Activated CD8-positive, alpha-beta T cell treated with anti-CD3 and anti-CD28 coated beads, Interleukin-2, amount 10 ng/mL, durations not matched to agents 7 days and 5 days (primary cell): ENCODE data around the gene SMIM31. TPM values are rescaled to one million over a fixed set of nuclear protein-coding genes. Genes with fewer than 3 reads are reported as not detected.

Experiments used
- ATAC-seq: fragments of 150-1000 bp; cut with Tn5 transposase; one replicate; pipeline ENCODE4 v1.10.0; 2021; ENCODE audit warnings: moderate library complexity
- CTCF ChIA-PET: fragments of 350-600 bp; sonication (Branson Sonifier 250); formaldehyde crosslinking; loops from one replicate; lab custom pipeline; 2021; ENCODE audit warnings: antibody characterized with exemption; lab: Charles Lee
- POLR2A ChIA-PET: fragments of 350-600 bp; sonication (Branson Sonifier 250); formaldehyde crosslinking; loops from one replicate; lab custom pipeline; 2021; ENCODE audit warnings: antibody characterized with exemption; lab: Charles Lee
- DNase-seq: peaks from one replicate; pipeline ENCODE4 v3.0.0-alpha.2; 2020
- H3K27ac Mint-ChIP-seq: one replicate; pipeline ENCODE4 v1.8.0; 2021; ENCODE audit warnings: mild to moderate bottlenecking, mixed read lengths
- H3K27me3 Mint-ChIP-seq: one replicate; pipeline ENCODE4 v1.8.0; 2021; ENCODE audit warnings: low read depth, mixed read lengths
- H3K36me3 Mint-ChIP-seq: one replicate; pipeline ENCODE4 v1.8.0; 2021; ENCODE audit warnings: low read depth, mixed read lengths
- H3K4me1 Mint-ChIP-seq: one replicate; pipeline ENCODE4 v1.8.0; 2021; ENCODE audit warnings: low read depth, mixed read lengths
- H3K4me3 Mint-ChIP-seq: one replicate; pipeline ENCODE4 v1.8.0; 2021; ENCODE audit warnings: mild to moderate bottlenecking, mixed read lengths
- H3K9me3 Mint-ChIP-seq: one replicate; pipeline ENCODE4 v1.8.0; 2022; ENCODE audit warnings: mixed read lengths; ENCODE audit not compliant: insufficient read depth
- total RNA-seq, 2 experiments: library from RNA; stranded (reverse); gene quantifications; one replicate each; pipeline ENCODE4 v1.2.3, GENCODE V29; 2021

SMIM31 gene
- total RNA-seq, 2 experiments from 2014 or later, result not detected

DNA sequence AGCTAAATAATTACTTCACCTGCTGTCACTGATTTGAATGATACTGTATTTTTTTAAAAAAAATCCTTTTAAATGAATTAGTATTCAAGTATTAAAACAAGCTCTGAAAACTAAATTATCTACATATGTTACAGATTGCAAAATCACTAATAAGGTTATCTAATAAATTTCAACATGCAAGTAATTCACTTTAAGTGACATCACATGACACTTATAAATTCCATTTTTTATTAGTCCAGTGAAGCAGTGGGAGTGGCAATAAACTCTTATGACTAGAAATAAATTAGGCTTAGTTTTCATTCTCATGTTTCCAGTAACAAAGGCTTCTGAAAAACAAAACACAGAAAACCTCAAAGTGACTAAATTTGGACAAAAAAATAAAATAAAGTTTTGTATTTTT, 36.3 kb downstream of the SMIM31 start:
- no peaks in the 10 kb centered on the region for H3K36me3 Mint-ChIP-seq
- H3K9me3 Mint-ChIP-seq, result no peaks in the 10 kb centered on the region
- no peaks in the 10 kb centered on the region for H3K27me3 Mint-ChIP-seq
- H3K4me3 Mint-ChIP-seq, result no peak overlapping the region
- DNase-seq (no peak), ATAC-seq (no peak)
- ChIA-PET POLR2A (no interaction called here), CTCF (interaction anchor here (0.5 kb wide), 1 partner anchor 137 kb away, joined by 3 read pairs; no protein-coding TSS in a partner anchor)
- no peaks in the 10 kb centered on the region for H3K4me1 Mint-ChIP-seq
- no peak overlapping the region for H3K27ac Mint-ChIP-seq

DNA sequence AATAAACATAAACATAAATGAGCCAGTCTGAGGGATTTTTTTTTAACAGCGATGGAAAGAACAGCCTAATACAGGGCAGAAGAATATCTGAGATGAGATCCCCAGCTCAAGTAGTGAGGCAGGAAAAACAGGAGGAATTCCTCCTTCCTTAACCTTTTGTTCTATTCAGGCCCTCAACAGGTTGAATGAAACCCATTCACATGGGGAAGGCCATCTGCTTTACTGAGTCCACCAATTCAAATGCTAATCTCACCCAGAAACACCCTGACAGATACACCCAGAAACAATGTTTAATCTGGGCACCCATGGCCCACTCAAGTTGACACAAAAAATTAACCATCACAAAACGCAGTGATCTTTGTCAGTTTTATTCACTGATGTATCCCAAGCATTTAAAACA, 45.5 kb downstream of the SMIM31 start:
- ChIA-PET CTCF (no interaction called here), POLR2A (no interaction called here)
- no peak for DNase-seq
- Mint-ChIP-seq H3K36me3 (no peaks in the 10 kb centered on the region), H3K4me1 (no peaks in the 10 kb centered on the region), H3K27me3 (peaks cover 3% of the 10 kb centered on the region), H3K9me3 (no peaks in the 10 kb centered on the region), H3K27ac (no peak overlapping the region), H3K4me3 (no peak overlapping the region)
- no peak for ATAC-seq

DNA sequence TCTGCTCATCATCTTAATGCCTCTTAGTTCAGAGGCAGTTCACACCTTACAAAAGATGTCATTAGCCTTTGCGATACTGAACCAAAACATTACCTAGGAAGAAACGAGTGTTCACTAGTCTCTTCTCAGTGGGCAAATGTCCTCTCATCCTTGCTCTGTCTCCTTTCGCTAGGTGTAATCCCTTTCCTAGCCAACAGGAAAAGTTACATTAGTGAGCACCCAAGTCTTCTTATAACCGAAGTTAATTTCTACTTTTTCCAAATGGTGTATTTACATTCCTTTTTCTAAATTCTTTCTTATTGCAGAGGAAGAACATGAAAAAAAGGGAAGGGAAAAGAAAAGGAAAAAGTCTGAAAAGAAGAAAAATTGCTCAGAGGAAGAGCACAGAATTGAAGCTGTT, 46.9 kb downstream of the SMIM31 start:
- Mint-ChIP-seq H3K27ac (no peak overlapping the region), H3K4me3 (no peak overlapping the region), H3K9me3 (no peaks in the 10 kb centered on the region), H3K4me1 (no peaks in the 10 kb centered on the region), H3K27me3 (peaks cover 3% of the 10 kb centered on the region), H3K36me3 (no peaks in the 10 kb centered on the region)
- POLR2A ChIA-PET, result no interaction called here
- CTCF ChIA-PET, result no interaction called here
- ATAC-seq (no peak), DNase-seq (no peak)

DNA sequence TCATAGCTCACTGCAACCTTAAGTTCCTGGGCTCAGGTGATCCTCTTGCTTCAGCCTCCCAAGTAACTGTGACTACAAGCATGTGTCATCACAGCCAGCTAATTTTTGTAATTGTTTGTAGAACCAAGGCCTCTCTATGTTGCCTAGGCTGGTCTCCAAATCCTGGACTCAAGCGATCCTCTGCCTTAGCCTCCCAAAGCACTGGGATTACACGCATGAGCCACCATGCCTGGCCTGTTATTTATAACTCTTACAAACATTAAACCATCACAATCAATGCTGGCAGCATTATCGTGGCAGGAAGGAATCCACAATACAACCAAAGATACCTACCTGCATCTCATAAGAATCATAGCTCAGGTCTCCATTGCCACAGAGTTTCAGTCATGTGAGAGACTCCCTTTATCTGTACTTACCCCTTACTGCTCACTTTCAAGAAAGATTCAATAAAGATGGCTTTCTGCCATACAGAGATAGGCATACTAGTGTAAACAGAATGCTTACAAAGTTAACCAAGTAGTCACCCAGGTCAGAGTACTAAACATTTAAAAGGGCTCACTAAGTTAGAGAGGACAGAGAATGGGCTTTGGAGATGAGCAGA, 48.5 kb downstream of the SMIM31 start:
- Mint-ChIP-seq H3K4me3 (no peak overlapping the region), H3K9me3 (no peaks in the 10 kb centered on the region), H3K4me1 (no peaks in the 10 kb centered on the region), H3K36me3 (no peaks in the 10 kb centered on the region), H3K27me3 (no peaks in the 10 kb centered on the region), H3K27ac (no peak overlapping the region)
- ATAC-seq (no peak), DNase-seq (no peak)
- ChIA-PET CTCF (no interaction called here), POLR2A (no interaction called here)

DNA sequence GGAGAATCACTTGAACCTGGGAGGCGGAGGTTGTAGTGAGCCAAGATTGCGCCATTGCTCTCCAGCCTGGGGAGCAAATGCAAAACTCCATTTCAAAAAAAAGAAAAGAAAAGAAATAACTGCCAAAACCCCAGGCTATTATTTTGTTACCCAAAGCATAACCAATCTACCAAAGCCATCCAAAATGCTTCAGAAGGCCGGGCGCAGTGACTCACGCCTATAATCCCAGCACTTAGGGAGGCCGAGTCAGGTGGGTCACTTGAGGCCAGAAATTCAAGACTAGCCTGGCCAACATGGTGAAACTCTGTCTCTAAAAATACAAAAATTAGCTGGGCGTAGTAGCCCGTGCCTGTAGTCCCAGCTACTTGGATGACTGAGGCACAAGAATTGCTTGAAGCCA, 49.8 kb downstream of the SMIM31 start:
- no peaks in the 10 kb centered on the region for H3K4me1 Mint-ChIP-seq
- H3K36me3 Mint-ChIP-seq, result no peaks in the 10 kb centered on the region
- H3K27me3 Mint-ChIP-seq, result no peaks in the 10 kb centered on the region
- H3K27ac Mint-ChIP-seq, result no peak overlapping the region
- no peaks in the 10 kb centered on the region for H3K9me3 Mint-ChIP-seq
- ATAC-seq (no peak), DNase-seq (no peak)
- ChIA-PET POLR2A (no interaction called here), CTCF (no interaction called here)
- no peak overlapping the region for H3K4me3 Mint-ChIP-seq

DNA sequence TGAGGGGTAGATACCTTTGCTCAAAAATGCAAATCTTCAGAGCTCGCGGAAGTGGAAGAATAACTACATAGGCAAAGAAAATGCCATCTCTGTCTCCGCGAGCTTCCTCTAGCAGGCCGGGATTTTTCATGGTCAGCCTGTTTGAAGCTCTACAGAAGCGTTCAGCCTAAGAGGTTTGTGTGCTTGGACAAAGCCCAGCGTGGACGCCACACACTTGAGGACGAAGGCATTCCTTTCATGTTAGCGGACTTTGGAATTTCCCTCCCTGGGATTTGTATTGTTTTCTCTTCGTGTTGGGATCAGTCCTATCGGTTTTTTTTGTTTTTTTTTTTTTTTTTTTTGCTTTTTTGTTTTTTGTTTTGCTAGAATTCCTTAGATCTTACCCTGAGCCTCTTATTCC, 53.7 kb downstream of the SMIM31 start:
- POLR2A ChIA-PET, result no interaction called here
- no peaks in the 10 kb centered on the region for H3K9me3 Mint-ChIP-seq
- DNase-seq (no peak), ATAC-seq (no peak)
- no peaks in the 10 kb centered on the region for H3K36me3 Mint-ChIP-seq
- H3K27me3 Mint-ChIP-seq, result no peaks in the 10 kb centered on the region
- CTCF ChIA-PET, result no interaction called here
- no peaks in the 10 kb centered on the region for H3K4me1 Mint-ChIP-seq
- no peak overlapping the region for H3K4me3 Mint-ChIP-seq
- no peak overlapping the region for H3K27ac Mint-ChIP-seq

DNA sequence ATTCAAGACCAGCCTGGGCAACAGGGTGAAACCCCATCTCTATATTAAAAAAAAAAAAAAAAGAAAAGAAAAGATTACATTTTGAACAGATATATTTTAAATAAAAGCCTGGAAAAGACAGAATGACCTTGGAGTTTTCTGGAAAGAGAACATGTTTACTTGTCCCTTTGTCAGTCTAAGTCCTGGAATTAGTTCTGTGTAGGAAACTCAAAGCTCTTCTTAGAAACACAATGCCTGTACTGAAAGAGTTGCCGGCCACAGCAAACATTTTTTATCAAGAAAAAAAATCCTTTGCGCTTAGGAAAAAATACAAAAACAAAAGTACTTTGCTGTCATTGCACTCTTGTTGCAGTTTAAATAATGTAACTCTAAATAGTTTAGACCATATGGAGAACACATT, 59.6 kb downstream of the SMIM31 start:
- ChIA-PET CTCF (no interaction called here), POLR2A (no interaction called here)
- H3K27me3 Mint-ChIP-seq, result no peaks in the 10 kb centered on the region
- H3K36me3 Mint-ChIP-seq, result no peaks in the 10 kb centered on the region
- DNase-seq, result no peak
- no peaks in the 10 kb centered on the region for H3K9me3 Mint-ChIP-seq
- no peak overlapping the region for H3K4me3 Mint-ChIP-seq
- H3K27ac Mint-ChIP-seq, result no peak overlapping the region
- ATAC-seq, result no peak
- no peaks in the 10 kb centered on the region for H3K4me1 Mint-ChIP-seq

DNA sequence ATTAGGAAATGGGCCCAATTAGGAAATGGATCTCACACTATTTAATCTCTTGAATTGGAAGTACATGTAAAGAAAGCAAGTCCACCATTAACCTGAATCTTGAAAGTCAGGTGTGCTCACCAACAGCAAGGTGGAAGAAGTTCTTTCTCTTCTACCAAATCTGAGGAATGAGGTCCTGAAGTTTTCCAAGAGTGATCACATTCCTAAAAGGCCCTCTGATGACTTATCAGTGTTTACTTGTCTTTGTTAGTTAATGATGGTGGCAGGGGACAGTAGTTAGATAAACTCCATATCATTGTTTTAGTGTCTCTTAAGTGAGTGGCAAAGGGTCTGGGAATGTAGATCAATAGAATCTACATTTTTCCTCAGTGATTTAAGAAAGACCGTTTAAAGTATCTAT, 61.8 kb downstream of the SMIM31 start:
- no peaks in the 10 kb centered on the region for H3K9me3 Mint-ChIP-seq
- ATAC-seq (no peak), DNase-seq (no peak)
- POLR2A ChIA-PET, result no interaction called here
- no peaks in the 10 kb centered on the region for H3K4me1 Mint-ChIP-seq
- H3K36me3 Mint-ChIP-seq, result no peaks in the 10 kb centered on the region
- no peak overlapping the region for H3K27ac Mint-ChIP-seq
- CTCF ChIA-PET, result no interaction called here
- H3K27me3 Mint-ChIP-seq, result no peaks in the 10 kb centered on the region
- H3K4me3 Mint-ChIP-seq, result no peak overlapping the region

DNA sequence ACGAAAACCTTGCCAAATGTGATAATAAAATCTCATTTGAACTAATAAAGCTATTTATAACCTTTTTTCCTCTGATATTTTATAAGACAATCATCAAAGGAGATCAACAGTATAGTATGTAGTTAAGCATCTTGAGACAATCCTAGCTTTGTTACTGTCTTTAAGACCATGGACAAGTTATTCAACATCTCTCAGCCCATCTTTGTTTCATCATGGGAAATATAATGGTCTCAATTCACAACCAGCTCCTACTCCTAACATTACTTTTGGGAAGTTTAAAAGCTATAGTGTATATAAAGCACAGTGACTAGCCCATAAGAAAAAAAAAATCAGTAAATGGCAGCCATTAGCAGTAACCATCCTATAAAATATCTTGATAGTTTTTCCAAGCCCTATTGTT, 65.4 kb downstream of the SMIM31 start:
- Mint-ChIP-seq H3K4me1 (no peaks in the 10 kb centered on the region), H3K27me3 (peaks cover 5% of the 10 kb centered on the region), H3K27ac (no peak overlapping the region), H3K4me3 (no peak overlapping the region), H3K36me3 (no peaks in the 10 kb centered on the region), H3K9me3 (no peaks in the 10 kb centered on the region)
- ChIA-PET CTCF (no interaction called here), POLR2A (no interaction called here)
- ATAC-seq (no peak), DNase-seq (no peak)

DNA sequence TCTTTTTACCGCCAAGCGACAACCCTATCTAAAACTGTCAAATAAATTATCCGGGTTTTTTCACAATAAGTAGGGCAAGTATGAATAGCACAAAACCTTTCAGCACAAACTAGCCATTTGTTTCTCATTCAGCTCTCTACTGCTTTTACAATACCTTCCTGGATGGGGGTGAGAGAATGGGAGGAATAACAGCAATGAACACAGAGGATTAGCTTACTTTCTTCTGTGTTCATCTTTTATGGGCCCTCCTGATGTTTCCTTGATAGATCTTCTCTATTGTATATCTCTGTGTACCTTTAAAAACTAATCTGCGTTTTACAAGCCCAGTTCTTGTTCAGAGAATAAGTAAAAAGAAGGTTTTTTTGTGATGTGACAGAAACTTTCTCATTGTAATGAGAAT, 67.8 kb downstream of the SMIM31 start:
- H3K9me3 Mint-ChIP-seq, result no peaks in the 10 kb centered on the region
- ChIA-PET CTCF (interaction anchor here (1.7 kb wide), 1 partner anchor 54 kb away, joined by 3 read pairs; no protein-coding TSS in a partner anchor), POLR2A (no interaction called here)

DNA sequence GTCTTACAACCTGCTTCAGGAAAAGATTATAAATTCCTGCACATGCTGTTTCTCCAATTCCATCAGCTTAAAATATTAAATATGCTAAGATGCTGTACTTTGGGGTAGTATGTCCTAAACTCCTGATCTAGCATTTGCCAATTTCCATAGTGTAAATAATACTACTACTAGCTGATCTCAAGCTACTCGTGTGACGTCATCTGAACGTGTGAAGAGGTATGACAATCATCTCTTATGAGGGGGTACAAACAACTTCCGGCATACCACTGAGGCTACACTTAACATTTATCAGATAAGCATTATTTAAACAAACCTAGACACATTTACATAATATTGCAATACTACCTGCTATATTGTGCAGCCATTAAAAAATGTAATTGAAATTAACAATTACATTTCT, 70.7 kb downstream of the SMIM31 start:
- no peak for ATAC-seq

More for the DNA sequence above, 67.8 kb downstream of the SMIM31 start:
- H3K4me1 Mint-ChIP-seq, result no peaks in the 10 kb centered on the region
- peaks cover 5% of the 10 kb centered on the region for H3K27me3 Mint-ChIP-seq
- no peak overlapping the region for H3K4me3 Mint-ChIP-seq
- DNase-seq (no peak), ATAC-seq (no peak)
- no peak overlapping the region for H3K27ac Mint-ChIP-seq
- H3K36me3 Mint-ChIP-seq, result no peaks in the 10 kb centered on the region

DNA sequence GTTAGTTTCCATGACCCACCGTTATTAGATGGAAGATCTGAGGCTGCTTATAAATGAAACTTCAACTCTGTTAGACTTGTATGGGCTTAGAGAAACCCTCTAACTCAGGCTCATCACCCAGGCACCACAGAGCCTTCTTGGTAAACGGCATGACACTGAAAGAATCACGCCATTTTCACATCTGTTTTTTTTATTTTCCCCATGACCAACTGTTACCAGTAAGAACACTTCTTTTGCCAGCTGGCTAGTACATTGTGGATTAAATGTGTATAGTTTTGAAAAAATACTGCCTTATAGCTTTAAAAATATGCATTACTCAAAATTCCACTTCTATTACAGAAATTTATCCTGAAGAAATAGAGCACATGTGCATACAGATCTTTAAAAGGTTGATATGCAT, 75.0 kb downstream of the SMIM31 start:
- H3K36me3 Mint-ChIP-seq, result no peaks in the 10 kb centered on the region
- H3K27me3 Mint-ChIP-seq, result no peaks in the 10 kb centered on the region
- ChIA-PET CTCF (no interaction called here), POLR2A (no interaction called here)
- no peak for ATAC-seq
- no peaks in the 10 kb centered on the region for H3K9me3 Mint-ChIP-seq
- no peaks in the 10 kb centered on the region for H3K4me1 Mint-ChIP-seq
- no peak overlapping the region for H3K27ac Mint-ChIP-seq
- no peak overlapping the region for H3K4me3 Mint-ChIP-seq
- DNase-seq, result no peak

More for the DNA sequence above, 70.7 kb downstream of the SMIM31 start:
- POLR2A ChIA-PET, result no interaction called here
- Mint-ChIP-seq H3K27me3 (peaks cover 5% of the 10 kb centered on the region), H3K36me3 (no peaks in the 10 kb centered on the region), H3K4me1 (no peaks in the 10 kb centered on the region), H3K9me3 (no peaks in the 10 kb centered on the region), H3K4me3 (no peak overlapping the region), H3K27ac (no peak overlapping the region)
- CTCF ChIA-PET, result no interaction called here
- DNase-seq, result no peak

DNA sequence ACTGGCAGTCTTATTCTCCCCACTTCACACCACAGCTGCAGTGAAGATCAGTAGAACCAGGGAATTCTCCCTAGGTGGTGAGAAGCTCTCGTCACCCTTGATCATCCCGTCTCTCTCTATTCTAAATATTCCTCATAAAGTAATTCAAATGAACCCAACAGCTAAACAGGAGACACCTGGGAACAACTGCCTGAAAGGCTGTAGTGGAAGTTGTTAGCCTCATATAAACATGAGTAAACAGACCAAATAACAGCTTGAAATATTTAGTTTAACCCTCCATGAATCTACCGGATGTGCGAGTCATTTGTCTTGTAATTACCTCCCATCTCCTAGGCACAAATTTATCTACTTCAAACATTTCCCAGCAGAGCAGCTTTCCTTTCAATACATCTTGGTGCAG, 92.6 kb downstream of the SMIM31 start:
- H3K27me3 Mint-ChIP-seq, result peaks cover 3% of the 10 kb centered on the region
- H3K4me3 Mint-ChIP-seq, result no peak overlapping the region
- H3K36me3 Mint-ChIP-seq, result no peaks in the 10 kb centered on the region
- DNase-seq, result no peak
- ChIA-PET POLR2A (no interaction called here), CTCF (no interaction called here)
- no peaks in the 10 kb centered on the region for H3K4me1 Mint-ChIP-seq
- ATAC-seq, result no peak
- no peaks in the 10 kb centered on the region for H3K9me3 Mint-ChIP-seq
- H3K27ac Mint-ChIP-seq, result no peak overlapping the region
